ENCODE measurements around the gene LMF1. TPM values are rescaled to one million over a fixed set of nuclear protein-coding genes. Genes with fewer than 3 reads are reported as not detected.

LMF1 gene
- total RNA-seq, 4 donors from 2014 or later, result 23.2 to 97.8 (median 89.1) TPM

DNA sequence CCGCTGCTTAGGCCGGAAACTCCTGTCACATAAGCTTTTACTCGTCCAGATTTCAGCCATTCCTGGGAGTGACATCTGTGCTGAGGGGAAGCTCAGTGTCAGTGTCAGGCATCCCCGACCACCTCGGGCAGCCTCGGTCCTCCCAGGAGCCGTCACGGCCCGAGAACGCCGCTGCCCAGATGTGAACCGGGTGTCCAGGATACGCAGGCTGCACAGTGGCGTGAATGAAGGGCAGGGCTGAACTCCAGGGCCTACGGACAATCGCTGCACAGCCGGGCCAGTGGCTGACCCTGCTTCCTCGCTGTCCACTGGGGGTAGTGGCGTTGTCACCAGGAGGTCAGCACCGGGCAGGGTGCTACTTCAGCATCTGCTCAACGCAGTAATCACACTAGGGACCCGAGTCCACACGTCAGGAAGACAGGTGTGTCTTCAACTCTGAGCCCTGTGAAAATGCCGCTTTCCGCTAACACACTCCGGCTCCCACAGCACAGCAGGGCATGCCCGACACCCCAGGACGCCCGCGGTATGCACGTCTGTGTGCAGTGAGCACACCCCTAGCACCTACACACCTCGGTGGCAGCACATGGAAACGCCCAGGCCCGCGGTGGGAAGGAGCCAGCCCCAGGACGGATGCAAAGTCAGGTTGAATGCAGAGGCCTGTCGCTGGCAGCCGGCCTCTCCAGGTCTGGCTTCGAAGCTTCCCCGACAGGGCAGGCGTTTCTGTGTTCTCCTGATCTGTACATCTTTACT is 3.1 kb downstream of the LMF1 start:
- no peak overlapping the region for H3K27ac ChIP-seq
- DNase-seq, result no peak
- H3K4me3 ChIP-seq (replicated peaks in 1 of 3), result no peak overlapping the region
- no peaks in the 10 kb centered on the region for H3K36me3 ChIP-seq
- intact Hi-C loops (cut with DNase I), result no loop called here
- peaks cover 26 to 31% of the 10 kb centered on the region in 2 donors for H3K4me1 ChIP-seq
- WGBS, 2 donors, result 95 to 97% methylated on average over 24 to 35 of the region's 41 CpGs
- TF ChIP-seq, protein P1, sequence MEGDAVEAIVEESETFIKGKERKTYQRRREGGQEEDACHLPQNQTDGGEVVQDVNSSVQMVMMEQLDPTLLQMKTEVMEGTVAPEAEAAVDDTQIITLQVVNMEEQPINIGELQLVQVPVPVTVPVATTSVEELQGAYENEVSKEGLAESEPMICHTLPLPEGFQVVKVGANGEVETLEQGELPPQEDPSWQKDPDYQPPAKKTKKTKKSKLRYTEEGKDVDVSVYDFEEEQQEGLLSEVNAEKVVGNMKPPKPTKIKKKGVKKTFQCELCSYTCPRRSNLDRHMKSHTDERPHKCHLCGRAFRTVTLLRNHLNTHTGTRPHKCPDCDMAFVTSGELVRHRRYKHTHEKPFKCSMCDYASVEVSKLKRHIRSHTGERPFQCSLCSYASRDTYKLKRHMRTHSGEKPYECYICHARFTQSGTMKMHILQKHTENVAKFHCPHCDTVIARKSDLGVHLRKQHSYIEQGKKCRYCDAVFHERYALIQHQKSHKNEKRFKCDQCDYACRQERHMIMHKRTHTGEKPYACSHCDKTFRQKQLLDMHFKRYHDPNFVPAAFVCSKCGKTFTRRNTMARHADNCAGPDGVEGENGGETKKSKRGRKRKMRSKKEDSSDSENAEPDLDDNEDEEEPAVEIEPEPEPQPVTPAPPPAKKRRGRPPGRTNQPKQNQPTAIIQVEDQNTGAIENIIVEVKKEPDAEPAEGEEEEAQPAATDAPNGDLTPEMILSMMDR (IDR thresholded peaks at IDR 0.05), result no peak
- TF ChIP-seq POLR2A (IDR thresholded peaks at IDR 0.05), result no peak
- no peaks in the 10 kb centered on the region for H3K9me3 ChIP-seq
- H3K27me3 ChIP-seq, result no peaks in the 10 kb centered on the region

DNA sequence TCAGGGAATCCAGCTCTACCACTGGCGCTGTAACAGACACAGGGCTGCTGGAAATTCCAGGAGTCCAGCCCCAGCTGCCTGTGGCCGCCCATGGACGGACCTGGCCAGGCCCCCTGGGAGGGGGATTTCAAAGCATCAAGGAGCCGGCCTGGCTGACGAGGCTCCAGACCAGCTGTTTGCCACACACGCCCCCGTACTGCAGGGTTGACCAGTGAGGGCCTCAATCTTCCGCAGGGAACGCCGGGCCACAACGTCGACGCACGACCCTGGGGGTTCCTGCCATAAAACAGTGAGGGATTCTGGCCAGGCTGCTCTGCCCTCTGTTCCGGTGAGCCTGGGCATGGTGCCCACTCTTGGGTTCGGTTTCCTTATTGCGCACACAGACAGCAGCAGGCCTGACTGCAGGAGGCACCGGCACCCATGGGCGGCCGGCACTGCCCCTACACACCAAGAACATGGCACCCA is 3.7 kb downstream of the LMF1 start:
- TF ChIP-seq, protein P1 (IDR thresholded peaks at IDR 0.05), result no peak
- no peak for TF ChIP-seq POLR2A (IDR thresholded peaks at IDR 0.05)
- no peaks in the 10 kb centered on the region for H3K27me3 ChIP-seq
- no peaks in the 10 kb centered on the region for H3K9me3 ChIP-seq
- H3K27ac ChIP-seq, result no peak overlapping the region
- intact Hi-C loops (cut with DNase I), result no loop called here
- 96 to 100% methylated on average over 5 to 10 of the region's 20 CpGs for WGBS, 2 donors
- DNase-seq, result no peak
- no peaks in the 10 kb centered on the region for H3K36me3 ChIP-seq
- H3K4me3 ChIP-seq (replicated peaks in 1 of 3), result no peak overlapping the region
- peaks cover 26 to 31% of the 10 kb centered on the region in 2 donors for H3K4me1 ChIP-seq

DNA sequence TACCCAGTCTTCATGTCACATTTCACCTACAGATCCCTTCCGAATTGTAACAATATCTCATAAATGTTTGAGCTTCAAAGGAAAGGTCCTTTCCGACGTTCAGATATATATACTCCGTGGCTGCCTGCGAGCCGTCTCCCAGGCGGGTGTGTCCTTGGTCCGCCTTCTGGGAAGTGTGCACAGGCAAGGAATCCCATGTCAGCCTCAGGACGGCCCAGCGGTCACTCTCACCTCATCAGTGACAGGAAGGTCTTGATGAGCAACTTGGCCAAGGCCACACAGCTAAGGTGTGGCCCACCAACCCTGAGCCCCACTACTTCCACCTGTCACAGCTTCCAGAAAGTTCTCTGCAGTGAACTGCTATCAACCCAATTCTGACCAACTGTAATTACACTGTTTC is 4.3 kb downstream of the LMF1 start:
- no peak overlapping the region for H3K4me3 ChIP-seq (replicated peaks in 1 of 3)
- intact Hi-C loops (cut with DNase I), result no loop called here
- no peak for DNase-seq
- no peak overlapping the region for H3K27ac ChIP-seq
- H3K36me3 ChIP-seq, result no peaks in the 10 kb centered on the region
- H3K9me3 ChIP-seq, result no peaks in the 10 kb centered on the region
- H3K27me3 ChIP-seq, result no peaks in the 10 kb centered on the region
- H3K4me1 ChIP-seq, result peaks cover 26 to 31% of the 10 kb centered on the region in 2 donors
- 98 to 99% methylated on average over 10 of the region's 10 CpGs for WGBS, 2 donors
- no peak for TF ChIP-seq POLR2A (IDR thresholded peaks at IDR 0.05)
- TF ChIP-seq, protein P1 (IDR thresholded peaks at IDR 0.05), result no peak

DNA sequence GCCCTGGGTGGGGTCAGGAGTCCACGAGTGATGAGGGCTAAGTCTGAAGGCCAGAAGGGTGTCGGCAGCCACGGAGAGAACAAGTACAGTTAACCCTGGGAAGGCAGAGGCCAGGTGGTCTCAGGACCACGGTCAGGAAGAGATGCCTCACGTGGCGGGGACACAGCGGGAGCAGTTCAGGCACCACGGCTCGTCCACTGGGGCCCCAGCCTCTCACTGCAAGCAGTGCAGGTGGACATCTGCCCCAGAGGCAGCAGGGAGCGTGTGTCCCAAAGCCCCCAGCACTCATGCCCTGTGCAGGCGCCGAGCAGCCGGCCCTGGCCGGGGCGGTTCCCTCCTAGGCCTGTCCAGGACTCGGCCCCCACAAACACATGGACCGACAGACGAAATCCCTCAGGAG is 4.7 kb downstream of the LMF1 start:
- H3K4me3 ChIP-seq (replicated peaks in 1 of 3), result no peak overlapping the region
- TF ChIP-seq POLR2A (IDR thresholded peaks at IDR 0.05), result no peak
- TF ChIP-seq, protein P1 (IDR thresholded peaks at IDR 0.05), result no peak
- no peak overlapping the region for H3K27ac ChIP-seq
- intact Hi-C loops (cut with DNase I), result no loop called here
- no peak for DNase-seq
- H3K4me1 ChIP-seq, result peaks cover 26 to 31% of the 10 kb centered on the region in 2 donors
- H3K36me3 ChIP-seq, result no peaks in the 10 kb centered on the region
- H3K27me3 ChIP-seq, result no peaks in the 10 kb centered on the region
- no peaks in the 10 kb centered on the region for H3K9me3 ChIP-seq
- 93 to 97% methylated on average over 8 to 16 of the region's 18 CpGs for WGBS, 2 donors

DNA sequence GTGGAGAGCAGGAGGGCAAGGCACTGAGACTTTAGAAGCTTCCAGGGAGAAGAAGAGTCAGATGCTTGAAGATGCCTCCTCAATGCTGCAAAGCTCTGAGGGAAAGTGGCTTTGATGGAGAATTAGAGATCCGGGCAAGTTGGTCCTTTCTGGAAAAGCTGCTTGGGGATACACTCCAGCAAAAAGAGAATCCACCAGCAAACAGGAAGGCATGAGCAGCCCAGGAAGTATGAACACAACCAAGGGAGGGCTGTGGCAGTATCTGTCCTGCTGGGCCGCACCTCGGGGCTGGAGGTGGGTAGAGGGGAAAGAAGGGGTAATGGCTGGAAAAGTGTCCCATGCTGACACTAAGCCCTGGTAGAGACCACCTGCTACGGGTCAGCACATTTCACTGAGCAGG is 5.3 kb downstream of the LMF1 start:
- intact Hi-C loops (cut with DNase I), result no loop called here

More for the DNA sequence above, 5.3 kb downstream of the LMF1 start:
- peak overlapping the region in 2 of 3 donors; percentile 83 to 84 for H3K27ac ChIP-seq
- no peak for DNase-seq
- H3K9me3 ChIP-seq, result no peaks in the 10 kb centered on the region
- H3K36me3 ChIP-seq, result no peaks in the 10 kb centered on the region
- WGBS, 2 donors, result 94 to 95% methylated on average over 4 of the region's 4 CpGs
- H3K27me3 ChIP-seq, result no peaks in the 10 kb centered on the region
- no peak for TF ChIP-seq POLR2A (IDR thresholded peaks at IDR 0.05)
- TF ChIP-seq, protein P1 (IDR thresholded peaks at IDR 0.05), result no peak
- H3K4me3 ChIP-seq (replicated peaks in 1 of 3), result no peak overlapping the region
- peaks cover 26 to 31% of the 10 kb centered on the region in 2 donors for H3K4me1 ChIP-seq
